K562 (cell line): ENCODE measurements around the gene FMNL2. TPM values are rescaled to one million over a fixed set of nuclear protein-coding genes. Genes with fewer than 3 reads are reported as not detected.

Experiments used
- ATAC-seq: fragments of 200-7000 bp; cut with Tn5 transposase; 3 replicates; pipeline ENCODE4 v1.9.1; 2020; ENCODE audit warnings: moderate library complexity
- BruUV-seq: library from RNA; stranded (reverse); fragments of 400-500 nt; replicated peaks from 2 replicates; lab custom pipeline; 2021; lab: Mats Ljungman, UMichigan
- CTCF ChIA-PET: fragments of 300-600 bp; formaldehyde crosslinking; extraction: SDS; loops from one replicate; lab custom pipeline; 2021; ENCODE audit warnings: low intra/inter-chr PET ratio; lab: Yijun Ruan, JAX
- POLR2A ChIA-PET: fragments of 300-600, 350-650 bp; sonication (Branson Sonifier 250); formaldehyde crosslinking; extraction: SDS; loops from one replicate; lab custom pipeline; 2021; ENCODE audit warnings: antibody characterized with exemption, inconsistent platforms; lab: Yijun Ruan, JAX
- DNase-seq, 4 experiments: peaks; one replicate each; pipeline versions ENCODE4 v3.0.0 to v3.0.0-alpha.2; 2011 to 2018; ENCODE audit warnings: low spot score in 3 of 4, mixed read lengths in 3 of 4; ENCODE audit errors: extremely low read depth in 1 of 4
- FAIRE-seq: peaks from 2 replicates; lab custom pipeline; 2011; peaks lifted over from hg19 to GRCh38; lab: Jason Lieb, UNC
- H2AFZ ChIP-seq: 2 replicates; pipeline ENCODE4 v1.6.0; 2011; ENCODE audit warnings: low read depth, low read length, control low read depth, inconsistent platforms
- H3K27ac ChIP-seq: fragments of 200-600 bp; 3 replicates; pipeline ENCODE4 v1.8.0; 2011; ENCODE audit warnings: low read depth, mild to moderate bottlenecking, control low read depth, inconsistent platforms, low read length, moderate library complexity, mixed read lengths; ENCODE audit errors: extremely low read depth
- H3K27me3 ChIP-seq, 2 experiments: fragments of 300-600 bp in 1 of 2; 2 replicates in 1 of 2; 3 replicates in 1 of 2; pipeline versions ENCODE4 v1.6.0 to v1.8.0; 2011; ENCODE audit warnings: inconsistent platforms in 2 of 2, low read length in 2 of 2, mild to moderate bottlenecking in 1 of 2, mixed read lengths in 1 of 2, moderate library complexity in 1 of 2; ENCODE audit not compliant: control insufficient read depth in 2 of 2, insufficient read depth in 2 of 2
- H3K36me3 ChIP-seq: fragments of 300-600 bp; 3 replicates; pipeline ENCODE4 v1.8.0; 2011; ENCODE audit warnings: mild to moderate bottlenecking, low read length, inconsistent platforms; ENCODE audit not compliant: control insufficient read depth, insufficient read depth
- H3K4me1 ChIP-seq, 2 experiments: fragments of 200-600 bp in 1 of 2; replicated peaks in 1 of 2; 2 replicates in 1 of 2; 3 replicates in 1 of 2; pipeline versions ENCODE4 v1.5.1 to v1.8.0; 2011; ENCODE audit warnings: inconsistent platforms in 2 of 2, low read length in 2 of 2, mild to moderate bottlenecking in 1 of 2, mixed read lengths in 1 of 2, moderate library complexity in 1 of 2; ENCODE audit not compliant: control insufficient read depth in 2 of 2, insufficient read depth in 2 of 2
- H3K4me2 ChIP-seq: 2 replicates; pipeline ENCODE4 v1.6.1; 2011; ENCODE audit warnings: low read length, control low read depth, inconsistent platforms, mixed read lengths; ENCODE audit not compliant: insufficient read depth
- H3K4me3 ChIP-seq: fragments of 200-600 bp; sonication (generic), shearing (Covaris generic); 2 replicates; pipeline ENCODE4 v1.5.1; 2016; ENCODE audit warnings: control low read depth, inconsistent platforms
- H3K79me2 ChIP-seq: fragments of 200-600 bp; 3 replicates; pipeline ENCODE4 v1.8.0; 2011; ENCODE audit warnings: low read length, inconsistent platforms; ENCODE audit not compliant: control insufficient read depth, insufficient read depth
- H3K9ac ChIP-seq, 2 experiments: 2 replicates each; pipeline versions ENCODE4 v1.6.0 to v1.6.1; 2011; ENCODE audit warnings: low read depth in 2 of 2, low read length in 2 of 2, control low read depth in 1 of 2, inconsistent platforms in 1 of 2, mild to moderate bottlenecking in 1 of 2, mixed read lengths in 1 of 2; ENCODE audit not compliant: insufficient read depth in 1 of 2
- H3K9me1 ChIP-seq: one replicate; pipeline ENCODE4 v1.6.0; 2011; ENCODE audit warnings: inconsistent platforms, mild to moderate bottlenecking, low read length, moderate library complexity; ENCODE audit not compliant: control insufficient read depth, insufficient read depth
- H3K9me3 ChIP-seq: replicated peaks from 2 replicates; pipeline ENCODE4 v1.5.1; 2011; ENCODE audit warnings: low read depth, low read length, inconsistent platforms; ENCODE audit not compliant: control insufficient read depth, insufficient read depth
- H4K20me1 ChIP-seq: replicated peaks from 2 replicates; pipeline ENCODE4 v1.6.1; 2011; ENCODE audit warnings: low read length, inconsistent platforms, mixed read lengths; ENCODE audit not compliant: control insufficient read depth, insufficient read depth
- ADNP ChIP-seq: fragments of 200-800 bp; sonication (Bioruptor generic); IDR thresholded peaks from 2 replicates; pipeline ENCODE4 v1.6.1; 2016; ENCODE audit warnings: missing genetic modification characterization, missing compliant biosample characterization
- CBFA2T3 ChIP-seq: fragments of 450-650 bp; IDR thresholded peaks from 2 replicates; pipeline ENCODE4 v1.6.1; 2017
- CC2D1A ChIP-seq: fragments of 450-650 bp; IDR thresholded peaks from 2 replicates; pipeline ENCODE4 v1.6.1; 2017; ENCODE audit warnings: mild to moderate bottlenecking
- NCOA1 ChIP-seq: fragments of 450-650 bp; IDR thresholded peaks from 2 replicates; pipeline ENCODE4 v1.6.1; 2016; ENCODE audit warnings: low read depth
- PHF8 ChIP-seq: fragments of 200-600 bp; sonication (generic); IDR thresholded peaks from 2 replicates; pipeline ENCODE4 v1.6.1; 2012; ENCODE audit warnings: mixed run types, mild to moderate bottlenecking, inconsistent platforms, low read length, moderate library complexity, borderline replicate concordance
- SMARCA4 ChIP-seq: fragments of 450-650 bp; IDR thresholded peaks from 2 replicates; pipeline ENCODE4 v1.6.1; 2016
- STAT6 ChIP-seq: sonication (generic); formaldehyde crosslinking; IDR thresholded peaks from 2 replicates; pipeline ENCODE4 v1.8.1; 2023; ENCODE audit warnings: mild to moderate bottlenecking, missing genetic modification reagents
- WGBS: fragments of 100-300 bp; shearing (Covaris generic); methylation state at CpG from one replicate; pipeline ENCODE4 v1.1.6; 2016; ENCODE audit warnings: low coverage, mixed read lengths; ENCODE audit not compliant: insufficient coverage; ENCODE audit errors: missing lambda C conversion rate; 5-methylcytosine and 5-hydroxymethylcytosine counted together
- in situ Hi-C: fragments of 300-500 bp; cut with MboI; formaldehyde crosslinking; loops from 4 replicates; pipeline ENCODE4 v1.15.0; 2018; ENCODE audit warnings: inconsistent platforms, mixed read lengths
- intact Hi-C: fragments of 100-400 bp; cut with micrococcal nuclease; formaldehyde crosslinking; loops from 2 replicates; pipeline ENCODE4 v1.14.2; 2022
- polyA plus RNA-seq, 8 experiments: library from polyadenylated mRNA; depleted of rRNA in 4 of 8; stranded (reverse) in 5 of 8; unstranded in 3 of 8; fragments of >200 nt; fragmentation: Nextera tagmentation in 2 of 8; fragmentation: Illumina TruSeq in 1 of 8; extraction: Ambion mirVana in 2 of 8; extraction: Trizol in 1 of 8; gene quantifications; 2 replicates each; pipeline versions ENCODE4 v1.2.1 to v1.2.3, GENCODE V29; 2011 to 2014; ENCODE audit warnings: inconsistent platforms in 1 of 8, missing spikeins in 1 of 8
- total RNA-seq, 7 experiments: library from RNA; depleted of rRNA in 6 of 7; stranded (reverse); fragments of >200 nt in 6 of 7; fragmentation: Illumina TruSeq in 2 of 7; extraction: Trizol in 2 of 7; gene quantifications; 2 replicates each; pipeline versions ENCODE4 v1.2.1 to v1.2.3, GENCODE V29; 2011 to 2021; ENCODE audit warnings: low replicate concordance in 1 of 7

FMNL2 gene
- total and polyA plus RNA-seq, 9 of the 15 experiments (the other 6 are each of a cell fraction or from before 2014, with no cell fraction given): 0.15 to 0.49 (median 0.24) TPM; not detected in 1

GRCh38 chr2:152518034-152518433 is 183.1 kb downstream of the FMNL2 start:
- H3K27ac ChIP-seq: no peak overlapping the region
- intact Hi-C loops: no loop called here
- CTCF ChIA-PET: no interaction called here
- ATAC-seq (no peak), FAIRE-seq (no peak)
- TF ChIP-seq SMARCA4: no peak
- TF ChIP-seq ADNP (tag): no peak
- TF ChIP-seq, all 486 proteins: peak for 0
- 10% methylated on average over 1 of the region's 1 CpG for WGBS
- no peak for DNase-seq
- Histone ChIP-seq H3K9me3 (no peaks in the 10 kb centered on the region), H3K4me3 (no peak overlapping the region), H4K20me1 (no peaks in the 10 kb centered on the region), H3K9ac (no peak overlapping the region), H3K36me3 (no peaks in the 10 kb centered on the region), H3K4me1 (no peaks in the 10 kb centered on the region), H3K79me2 (no peaks in the 10 kb centered on the region), H2AFZ (no peak overlapping the region), H3K4me2 (no peak overlapping the region), H3K27me3 (peaks cover 0 to 4% of the 10 kb centered on the region in 2 experiments; a peak in 3 of 5 replicates), H3K9me1 (no peaks in the 10 kb centered on the region)
- in situ Hi-C loops: no loop called here
- no TSS peak for BruUV-seq
- POLR2A ChIA-PET: interaction anchor here (0.6 kb wide), 1 partner anchor 17 kb away, joined by 3 read pairs; no protein-coding TSS in a partner anchor

GRCh38 chr2:152518641-152519580 is 183.9 kb downstream of the FMNL2 start:
- H3K4me1 ChIP-seq: no peaks in the 10 kb centered on the region
- no peak for TF ChIP-seq NCOA1
- TF ChIP-seq CC2D1A: no peak
- no peak for TF ChIP-seq STAT6 (CRISPR knock-in tag)
- TF ChIP-seq CBFA2T3: peak; percentile 26; the same call in 1 of the 2 replicates
- TF ChIP-seq PHF8: no peak
- no peaks in the 10 kb centered on the region for H3K9me1 ChIP-seq
- H2AFZ ChIP-seq: no peak overlapping the region
- no peaks in the 10 kb centered on the region for H4K20me1 ChIP-seq
- ATAC-seq (no peak), FAIRE-seq (no peak), DNase-seq (no peak)
- no TSS peak for BruUV-seq
- H3K4me3 ChIP-seq: no peak overlapping the region
- H3K9ac ChIP-seq: no peak overlapping the region
- no peaks in the 10 kb centered on the region for H3K36me3 ChIP-seq
- H3K4me2 ChIP-seq: no peak overlapping the region
- in situ Hi-C loops (no loop called here), intact Hi-C loops (no loop called here)
- H3K79me2 ChIP-seq: no peaks in the 10 kb centered on the region
- H3K27ac ChIP-seq: no peak overlapping the region
- ChIA-PET POLR2A (interaction anchor here (1.7 kb wide), 1 partner anchor 10 kb away, joined by 6 read pairs; no protein-coding TSS in a partner anchor), CTCF (no interaction called here)
- peaks cover 0 to 4% of the 10 kb centered on the region in 2 experiments; a peak in 2 of 5 replicates for H3K27me3 ChIP-seq
- H3K9me3 ChIP-seq: no peaks in the 10 kb centered on the region
- 1% methylated on average over 14 of the region's 14 CpGs for WGBS
